GM10847 (cell line): Measurements from ENCODE around the gene SHISAL2B.

ENCODE experiments used
- POLR2A ChIP-seq: IDR thresholded peaks from 2 replicates; pipeline ENCODE4 v1.6.1; 2011; ENCODE audit not compliant: insufficient read length; ENCODE audit errors: extremely low read depth

SHISAL2B gene

DNA sequence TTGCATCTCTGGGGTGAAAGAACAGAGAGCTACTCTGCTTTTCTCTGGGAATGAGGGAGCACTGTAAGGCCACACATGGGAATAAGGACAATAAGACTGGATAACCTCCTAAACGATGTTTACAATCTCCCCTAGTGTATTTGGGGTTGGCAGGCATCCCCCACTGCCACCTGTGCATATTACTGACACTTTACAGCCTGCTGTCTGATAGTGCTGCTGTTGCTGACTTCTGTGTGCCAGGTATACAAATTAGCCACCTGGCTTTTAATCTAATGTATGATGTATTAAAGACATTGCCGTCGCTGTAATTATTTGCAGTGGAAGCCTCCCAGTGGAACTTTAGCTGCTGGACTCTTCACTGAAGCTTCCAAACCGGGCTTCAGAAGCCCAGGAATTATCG lies 4.4 kb upstream of the SHISAL2B start:
- no peak for TF ChIP-seq POLR2A

DNA sequence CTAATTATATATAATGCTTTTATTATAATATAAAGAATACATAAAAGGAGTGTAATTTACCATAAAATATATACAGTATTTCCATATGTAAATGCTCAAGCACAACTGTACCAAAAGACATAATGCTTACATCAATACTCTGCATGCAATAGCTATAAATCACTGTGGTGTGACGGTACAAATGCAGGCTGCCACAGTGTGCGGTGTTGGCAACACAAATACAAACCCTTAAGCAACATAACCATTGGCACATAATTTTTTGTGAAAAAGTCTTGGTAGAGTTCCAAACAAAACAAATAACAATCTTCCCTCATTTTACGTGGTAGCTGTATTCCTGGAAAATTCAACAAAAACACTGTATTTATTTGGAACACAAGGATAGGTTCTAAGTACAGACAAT lies 1.9 kb upstream of the SHISAL2B start:
- no peak for TF ChIP-seq POLR2A

DNA sequence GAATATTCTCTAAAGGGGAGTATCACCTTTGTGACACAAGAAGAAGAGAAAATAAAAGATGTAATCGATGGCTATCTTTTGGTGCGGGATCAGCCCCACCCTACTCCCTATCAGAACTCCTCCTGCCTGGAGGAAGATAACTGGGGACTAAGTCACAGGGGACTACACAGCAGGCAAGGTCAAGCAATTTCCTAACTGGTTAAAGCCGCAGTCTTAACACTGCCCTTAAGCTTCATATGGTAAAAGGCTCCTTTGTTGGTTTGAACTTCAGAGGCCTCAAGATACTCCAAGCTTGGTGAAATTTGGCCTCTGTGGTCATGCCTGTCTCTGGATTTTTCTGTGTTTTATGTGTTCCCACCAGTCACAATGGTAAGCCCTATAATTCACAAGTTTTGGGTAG lies 1.3 kb upstream of the SHISAL2B start:
- no peak for TF ChIP-seq POLR2A

DNA sequence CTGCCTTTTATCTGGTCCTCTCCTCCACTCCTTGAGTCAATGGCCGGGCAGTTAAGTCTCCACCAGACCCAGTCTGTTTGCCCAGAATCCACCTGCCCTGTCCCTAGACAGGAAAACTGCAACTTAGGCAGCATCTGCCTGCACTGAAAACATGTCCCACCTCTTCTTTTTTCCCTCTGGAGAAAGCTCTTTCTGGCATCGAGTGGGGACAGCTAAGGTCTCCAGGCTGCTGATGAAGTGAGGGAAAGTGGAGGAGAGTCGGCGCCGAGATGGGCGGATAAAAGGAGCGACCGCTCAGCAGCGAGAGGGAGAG lies 243 bp upstream of the SHISAL2B start:
- no peak for TF ChIP-seq POLR2A

DNA sequence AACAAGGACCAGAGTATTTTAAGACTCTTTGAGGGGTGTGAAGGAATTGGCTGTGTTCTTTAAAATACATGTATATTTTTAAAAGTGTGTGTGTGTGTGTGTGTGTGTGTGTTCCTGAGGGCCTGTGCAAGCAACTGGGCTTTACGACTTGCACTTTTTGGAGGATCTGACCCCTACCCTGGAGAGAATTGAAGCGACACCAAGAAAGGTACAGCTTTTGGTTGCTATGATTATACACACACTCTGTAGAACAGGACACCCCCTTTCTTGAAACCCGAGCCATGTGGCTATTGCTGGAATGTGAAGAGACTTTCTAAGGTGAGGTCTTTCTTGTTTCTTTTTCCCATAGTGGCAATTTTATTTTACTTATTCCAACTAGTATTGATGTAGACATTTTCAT lies 988 bp downstream of the SHISAL2B start:
- TF ChIP-seq POLR2A, result no peak

DNA sequence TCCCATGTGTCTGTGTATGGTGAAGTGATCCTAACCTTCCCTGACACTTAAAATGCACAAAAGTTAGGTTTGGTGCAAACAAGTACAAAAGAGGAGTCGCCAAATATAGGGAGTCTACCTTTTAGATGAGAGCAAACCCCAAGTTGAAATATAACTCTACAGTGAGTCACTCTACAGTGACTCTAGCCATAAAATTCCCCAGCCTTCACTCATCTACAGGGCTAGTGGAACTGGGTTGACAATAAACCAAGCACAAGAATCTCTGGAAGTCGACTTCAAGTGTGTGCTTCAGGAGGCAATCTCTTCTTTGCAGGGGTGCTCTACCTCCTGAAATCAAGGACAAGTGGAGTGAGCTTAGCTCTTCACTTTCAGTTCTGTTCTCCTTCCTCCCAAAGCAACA lies 3.3 kb downstream of the SHISAL2B start:
- no peak for TF ChIP-seq POLR2A

DNA sequence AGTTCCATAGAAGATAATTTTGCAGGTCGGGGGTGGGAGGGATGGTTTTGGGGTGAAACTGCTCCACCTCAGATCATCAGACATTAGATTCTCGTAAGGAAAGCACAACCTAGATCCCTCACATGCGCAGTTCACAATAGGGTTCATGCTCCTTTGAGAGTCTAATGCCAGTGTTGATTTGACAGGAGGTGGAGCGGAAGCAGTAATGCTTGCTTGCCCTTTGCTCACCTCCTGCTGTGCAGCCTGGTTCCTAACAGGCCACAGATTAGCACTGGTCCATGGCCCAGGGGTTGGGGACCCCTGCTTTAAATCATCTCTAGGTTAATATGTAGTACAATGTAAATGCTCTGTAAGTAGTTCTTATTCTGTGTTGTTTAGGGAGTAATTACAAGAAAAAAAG lies 10.5 kb downstream of the SHISAL2B start:
- TF ChIP-seq POLR2A, result no peak

DNA sequence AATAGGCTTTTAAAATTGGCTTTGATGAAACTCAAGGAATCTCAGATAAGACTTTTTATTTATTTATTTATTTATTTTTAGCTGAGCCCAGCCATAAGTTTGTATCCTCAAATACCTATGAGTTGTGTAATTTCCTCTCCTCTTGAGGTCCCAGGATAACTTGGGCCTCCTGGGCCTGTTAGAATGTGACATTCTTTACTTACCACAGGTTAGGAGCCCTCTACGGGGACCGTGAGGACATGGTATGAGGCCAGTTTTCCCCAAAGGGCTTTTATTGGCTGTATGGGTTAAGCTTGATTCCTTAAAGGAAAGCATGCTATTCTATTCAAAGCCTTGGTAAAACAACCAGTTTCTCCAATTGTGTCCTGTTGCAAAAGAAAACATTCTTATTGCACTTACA lies 16.9 kb downstream of the SHISAL2B start:
- TF ChIP-seq POLR2A, result no peak

DNA sequence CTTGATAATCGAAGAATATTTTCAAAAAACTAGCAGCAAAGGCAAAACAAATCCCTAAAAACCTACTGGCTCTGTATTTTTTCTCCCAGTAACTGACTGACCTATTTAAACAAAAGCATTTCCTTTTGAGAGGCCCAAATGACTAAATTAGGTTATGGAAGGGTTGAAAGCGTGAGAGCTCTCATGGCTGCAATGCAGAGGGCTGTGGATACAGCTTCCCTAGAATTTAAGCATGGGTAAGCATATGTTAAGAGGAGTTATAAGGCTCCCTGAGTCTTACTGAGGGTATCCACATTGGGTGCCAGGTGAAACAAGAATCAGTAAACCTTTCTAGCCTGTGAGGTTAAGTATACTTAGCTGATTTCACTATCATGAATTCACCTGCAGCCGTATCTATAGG lies 32.3 kb downstream of the SHISAL2B start:
- TF ChIP-seq POLR2A, result no peak

DNA sequence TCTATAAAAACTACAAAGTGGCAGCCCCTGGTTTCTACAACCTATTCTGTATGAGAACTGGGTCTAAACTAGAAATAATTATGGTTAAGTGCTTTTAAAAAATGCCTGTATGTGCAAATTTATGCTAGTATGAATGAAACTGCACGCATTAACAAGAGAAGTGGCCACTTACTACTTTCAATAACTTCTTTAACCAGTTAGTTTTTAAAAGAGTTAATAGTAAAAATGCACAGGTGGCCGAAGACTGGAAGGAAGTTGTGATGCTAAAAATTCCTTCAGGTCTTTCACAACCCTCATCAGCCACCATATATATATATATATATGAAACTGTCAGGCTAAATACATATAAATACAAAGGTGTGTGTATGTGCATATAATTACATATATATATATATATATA lies 36.8 kb downstream of the SHISAL2B start:
- TF ChIP-seq POLR2A, result no peak

DNA sequence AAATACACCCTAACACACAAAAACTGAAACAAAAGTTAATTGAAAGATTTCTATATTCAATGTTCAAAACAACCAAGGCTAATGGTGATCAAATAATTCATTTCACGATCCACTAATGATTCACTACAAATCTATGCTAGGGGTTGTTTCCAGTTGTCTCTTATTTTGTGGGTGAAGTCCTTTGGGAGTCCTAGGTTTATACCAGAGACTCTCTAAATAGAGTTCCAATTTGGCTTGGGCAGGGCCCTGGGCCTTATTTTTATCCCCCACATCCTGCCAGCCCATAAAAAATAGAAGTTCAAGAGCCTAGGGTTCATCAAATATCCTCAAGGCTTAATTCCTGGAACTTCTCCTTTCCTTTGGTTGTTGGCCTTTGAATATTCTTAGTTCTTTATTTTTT lies 52.1 kb downstream of the SHISAL2B start:
- TF ChIP-seq POLR2A, result no peak

DNA sequence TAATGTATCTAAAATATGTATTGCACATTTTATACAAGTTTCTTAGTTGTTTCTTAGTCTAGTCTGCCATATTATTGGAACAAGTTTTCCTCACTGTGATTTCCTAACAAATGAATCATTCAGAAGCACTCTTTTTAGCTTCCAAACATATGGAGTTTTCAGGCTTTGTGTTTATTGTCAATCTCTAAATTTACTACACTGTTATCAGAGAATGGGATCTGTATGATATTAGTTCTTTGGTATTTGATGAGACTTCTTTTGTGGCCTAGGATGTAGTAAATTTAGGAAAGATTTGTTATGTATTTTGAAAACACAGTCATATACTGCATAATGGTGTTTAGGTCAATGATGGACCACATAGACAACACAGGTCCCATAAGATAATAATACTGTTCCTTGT lies 52.5 kb downstream of the SHISAL2B start:
- TF ChIP-seq POLR2A, result no peak

DNA sequence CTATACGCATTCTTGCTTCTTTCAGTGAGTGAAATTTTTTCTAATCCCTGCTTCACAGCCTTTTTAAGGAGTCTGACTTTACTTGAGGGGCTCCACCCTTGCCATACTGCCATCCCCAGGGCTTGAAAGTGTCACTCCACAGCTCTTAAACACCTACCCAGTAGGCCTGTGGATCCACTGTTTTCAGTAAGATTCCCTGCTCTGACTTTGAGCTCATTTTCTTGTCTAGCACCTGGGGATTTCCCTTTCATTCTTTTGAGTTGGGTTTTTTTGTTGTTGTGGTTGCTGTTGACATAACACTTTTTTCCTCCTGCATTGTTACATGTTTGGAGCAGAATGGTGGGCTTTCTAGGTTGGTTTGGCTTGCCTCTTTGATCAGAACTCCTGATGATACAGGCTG lies 54.6 kb downstream of the SHISAL2B start:
- TF ChIP-seq POLR2A, result no peak

DNA sequence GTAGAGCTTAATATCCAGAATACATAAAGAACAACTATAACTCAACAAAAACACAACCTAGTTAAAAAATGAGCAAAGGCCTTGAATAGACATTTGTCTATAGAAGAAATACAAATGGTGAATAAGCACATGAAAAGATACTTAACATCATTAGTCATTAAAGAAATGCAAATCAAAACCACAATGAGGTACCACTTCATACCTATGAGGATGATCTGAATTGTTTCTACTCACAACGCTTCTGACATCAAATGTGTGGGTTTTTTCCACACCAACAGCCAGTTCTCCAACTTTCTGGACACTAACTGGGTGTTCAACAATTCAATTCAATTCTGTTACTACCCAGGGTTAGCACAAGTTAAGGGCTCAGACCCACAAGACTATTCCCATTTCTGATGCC lies 56.1 kb downstream of the SHISAL2B start:
- no peak for TF ChIP-seq POLR2A

DNA sequence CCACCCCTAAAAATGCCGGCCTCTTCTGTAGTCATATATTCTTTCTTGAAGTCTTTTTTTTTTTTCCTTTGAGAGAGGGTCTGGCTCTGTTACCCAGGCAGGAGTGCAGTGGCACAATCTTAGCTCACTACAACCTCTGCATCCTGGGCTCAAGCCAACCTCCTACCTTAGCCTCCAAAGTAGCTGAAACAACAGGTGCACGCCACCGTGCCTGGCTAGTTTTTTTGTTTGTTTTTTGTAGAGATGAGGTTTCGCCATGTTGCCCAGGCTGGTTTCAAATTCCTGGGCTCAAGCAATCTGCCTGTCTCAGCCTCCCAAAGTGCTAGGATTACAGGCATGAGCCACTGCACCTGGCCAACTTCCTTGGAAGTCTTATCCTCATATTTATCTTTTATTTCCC lies 59.1 kb downstream of the SHISAL2B start:
- TF ChIP-seq POLR2A, result no peak

DNA sequence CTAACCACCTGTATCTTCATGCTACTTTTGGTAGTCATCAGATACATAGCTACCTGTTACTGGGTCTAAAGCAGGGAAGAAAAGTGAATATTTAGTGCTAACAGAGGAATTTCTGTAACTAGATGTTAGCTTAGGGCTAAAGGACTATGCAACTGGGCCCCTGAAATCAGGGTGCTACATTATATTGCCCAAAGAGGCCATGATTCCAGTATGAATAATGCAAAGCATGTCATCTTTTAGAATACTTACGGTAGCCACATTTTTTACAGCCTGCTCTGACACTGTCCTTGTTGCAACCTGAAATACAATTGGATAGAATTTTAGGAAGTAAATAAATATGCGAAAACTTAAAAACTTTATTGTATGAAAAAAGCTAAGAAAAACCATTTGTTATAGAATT lies 63.8 kb downstream of the SHISAL2B start:
- no peak for TF ChIP-seq POLR2A

DNA sequence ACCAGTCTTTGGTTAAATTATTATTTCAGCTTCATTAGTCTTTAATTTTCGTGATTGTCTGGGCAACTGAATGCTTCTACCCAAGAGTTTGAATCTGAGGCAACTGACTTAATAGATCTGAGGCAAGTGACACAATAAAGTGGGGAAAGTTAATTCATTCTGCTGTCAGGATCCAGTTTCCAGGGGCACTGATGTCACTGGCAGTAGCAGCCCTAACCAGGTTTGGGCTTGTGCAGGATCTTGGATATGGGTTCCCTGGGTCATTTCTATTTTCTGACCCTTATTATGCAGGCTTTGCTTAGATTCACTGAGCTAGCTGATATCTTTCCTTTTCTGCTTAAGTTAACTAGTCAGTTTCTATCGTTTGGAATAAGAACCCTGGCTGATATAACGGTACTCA lies 68.6 kb downstream of the SHISAL2B start:
- TF ChIP-seq POLR2A, result no peak

DNA sequence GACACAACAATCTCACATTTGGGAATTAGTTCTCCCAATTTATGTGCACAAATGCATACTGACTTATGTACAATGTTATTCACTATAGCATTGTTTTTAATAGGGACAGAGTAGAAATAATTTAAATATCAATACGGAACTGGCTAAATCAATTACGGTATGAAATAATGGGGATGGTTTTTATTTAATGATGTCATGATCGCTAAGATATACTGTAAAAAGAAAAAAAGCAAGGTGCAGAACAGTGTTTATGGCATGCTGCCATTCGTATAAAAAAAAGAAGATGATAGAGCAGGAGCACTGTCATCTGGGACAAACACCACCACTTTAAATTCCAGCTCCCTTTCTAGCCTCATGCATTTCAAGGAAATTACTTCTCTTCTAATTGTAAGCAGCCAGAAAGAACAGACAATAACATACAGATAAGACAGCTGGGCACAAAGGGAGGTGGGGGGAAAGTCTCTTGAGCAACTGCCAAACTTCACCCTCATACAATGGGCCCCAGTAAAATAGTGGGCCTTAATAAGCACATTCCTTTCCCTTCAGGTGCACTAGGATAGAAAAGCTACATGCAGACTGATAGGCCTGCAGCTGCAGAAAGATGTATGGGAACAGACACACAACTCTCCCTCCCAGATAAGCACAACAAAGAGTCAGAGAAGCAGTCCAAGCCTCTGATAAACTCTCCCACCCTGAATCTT lies 69.8 kb downstream of the SHISAL2B start:
- no peak for TF ChIP-seq POLR2A
